ENCODE data around the gene PSRC1.

The PSRC1 gene

DNA sequence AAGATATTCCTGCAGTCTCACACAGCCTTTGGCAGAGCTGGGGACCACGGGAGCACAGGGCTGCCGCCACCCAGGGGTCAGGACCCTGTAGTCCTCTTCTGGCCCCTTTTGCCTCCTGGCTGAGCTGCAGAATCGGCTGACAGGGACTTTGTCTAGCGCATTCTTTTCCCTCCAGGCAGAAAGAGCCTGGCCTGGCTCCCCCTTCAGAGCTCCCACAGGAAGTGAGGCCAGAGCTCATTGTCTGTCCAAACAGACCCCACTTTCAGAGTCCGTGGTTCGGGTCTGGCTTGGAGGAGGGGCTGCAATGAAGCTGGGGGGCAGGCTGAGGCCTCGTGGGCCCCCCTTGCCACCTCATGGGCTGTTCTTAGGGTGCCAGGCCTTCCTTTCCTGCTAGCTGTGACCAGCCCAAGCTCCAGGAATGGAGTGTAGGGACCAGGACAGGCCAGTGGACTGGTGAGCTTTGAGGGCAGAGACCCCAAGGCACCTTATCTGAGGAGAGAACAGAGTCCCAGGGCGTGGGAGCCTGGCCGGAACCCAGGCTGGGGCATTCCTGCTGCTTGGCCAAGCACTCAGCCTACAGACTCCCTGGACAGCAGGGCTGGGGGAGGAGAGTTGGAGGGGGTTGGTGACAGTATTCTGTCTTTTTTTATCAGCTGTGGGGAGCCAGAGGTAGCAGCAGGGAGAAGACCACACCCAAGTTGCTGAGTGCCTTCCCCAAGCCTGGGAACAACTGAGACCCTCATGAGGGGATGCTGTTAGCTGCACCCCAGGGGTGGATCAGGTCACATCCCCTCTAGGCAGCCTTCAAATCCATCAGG, 28.9 kb downstream of the PSRC1 start:
- peak; percentile 30 to 33 for DNase-seq
- TF ChIP-seq POLR2A (IDR thresholded peaks at IDR 0.05; ENCODE audit: low read length) (no peak), GATA1 (IDR thresholded peaks at IDR 0.05; ENCODE audit: low read depth, low read length) (no peak)

DNA sequence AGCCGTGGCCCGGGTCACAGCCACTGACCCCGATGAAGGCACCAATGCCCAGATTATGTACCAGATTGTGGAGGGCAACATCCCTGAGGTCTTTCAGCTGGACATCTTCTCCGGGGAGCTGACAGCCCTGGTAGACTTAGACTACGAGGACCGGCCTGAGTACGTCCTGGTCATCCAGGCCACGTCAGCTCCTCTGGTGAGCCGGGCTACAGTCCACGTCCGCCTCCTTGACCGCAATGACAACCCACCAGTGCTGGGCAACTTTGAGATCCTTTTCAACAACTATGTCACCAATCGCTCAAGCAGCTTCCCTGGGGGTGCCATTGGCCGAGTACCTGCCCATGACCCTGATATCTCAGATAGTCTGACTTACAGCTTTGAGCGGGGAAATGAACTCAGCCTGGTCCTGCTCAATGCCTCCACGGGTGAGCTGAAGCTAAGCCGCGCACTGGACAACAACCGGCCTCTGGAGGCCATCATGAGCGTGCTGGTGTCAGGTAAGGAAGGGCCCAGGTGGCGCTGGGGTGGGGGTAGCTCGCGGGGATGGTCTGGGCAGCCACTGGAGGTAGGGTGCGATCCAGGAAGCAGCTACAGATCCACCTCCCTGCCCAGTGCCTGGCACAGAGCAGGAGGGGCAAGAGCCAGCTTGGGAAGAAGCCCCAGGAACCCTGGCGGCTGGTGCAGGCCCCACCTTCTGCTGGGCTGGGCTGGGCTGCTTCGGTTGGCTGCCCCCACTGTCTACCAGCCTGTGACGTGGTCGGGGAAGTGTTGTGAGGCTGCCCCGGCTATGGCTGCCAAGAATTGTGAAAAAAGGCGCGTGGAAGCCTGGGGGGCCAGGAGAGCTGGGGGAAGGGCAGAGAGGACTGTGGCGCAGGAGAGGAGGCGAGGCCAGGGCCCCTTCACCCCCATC, 29.8 kb downstream of the PSRC1 start:
- DNase-seq: peak; percentile 8 to 15
- TF ChIP-seq POLR2A (IDR thresholded peaks at IDR 0.05; ENCODE audit: low read length): no peak
- TF ChIP-seq GATA1 (IDR thresholded peaks at IDR 0.05; ENCODE audit: low read depth, low read length): no peak

DNA sequence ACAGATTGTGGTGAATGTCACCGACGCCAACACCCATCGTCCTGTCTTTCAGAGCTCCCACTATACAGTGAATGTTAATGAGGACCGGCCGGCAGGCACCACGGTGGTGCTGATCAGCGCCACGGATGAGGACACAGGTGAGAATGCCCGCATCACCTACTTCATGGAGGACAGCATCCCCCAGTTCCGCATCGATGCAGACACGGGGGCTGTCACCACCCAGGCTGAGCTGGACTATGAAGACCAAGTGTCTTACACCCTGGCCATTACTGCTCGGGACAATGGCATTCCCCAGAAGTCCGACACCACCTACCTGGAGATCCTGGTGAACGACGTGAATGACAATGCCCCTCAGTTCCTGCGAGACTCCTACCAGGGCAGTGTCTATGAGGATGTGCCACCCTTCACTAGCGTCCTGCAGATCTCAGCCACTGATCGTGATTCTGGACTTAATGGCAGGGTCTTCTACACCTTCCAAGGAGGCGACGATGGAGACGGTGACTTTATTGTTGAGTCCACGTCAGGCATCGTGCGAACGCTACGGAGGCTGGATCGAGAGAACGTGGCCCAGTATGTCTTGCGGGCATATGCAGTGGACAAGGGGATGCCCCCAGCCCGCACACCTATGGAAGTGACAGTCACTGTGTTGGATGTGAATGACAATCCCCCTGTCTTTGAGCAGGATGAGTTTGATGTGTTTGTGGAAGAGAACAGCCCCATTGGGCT, 30.6 kb downstream of the PSRC1 start:
- TF ChIP-seq POLR2A (IDR thresholded peaks at IDR 0.05; ENCODE audit: low read length) (no peak), GATA1 (IDR thresholded peaks at IDR 0.05; ENCODE audit: low read depth, low read length) (no peak)
- DNase-seq: no peak

DNA sequence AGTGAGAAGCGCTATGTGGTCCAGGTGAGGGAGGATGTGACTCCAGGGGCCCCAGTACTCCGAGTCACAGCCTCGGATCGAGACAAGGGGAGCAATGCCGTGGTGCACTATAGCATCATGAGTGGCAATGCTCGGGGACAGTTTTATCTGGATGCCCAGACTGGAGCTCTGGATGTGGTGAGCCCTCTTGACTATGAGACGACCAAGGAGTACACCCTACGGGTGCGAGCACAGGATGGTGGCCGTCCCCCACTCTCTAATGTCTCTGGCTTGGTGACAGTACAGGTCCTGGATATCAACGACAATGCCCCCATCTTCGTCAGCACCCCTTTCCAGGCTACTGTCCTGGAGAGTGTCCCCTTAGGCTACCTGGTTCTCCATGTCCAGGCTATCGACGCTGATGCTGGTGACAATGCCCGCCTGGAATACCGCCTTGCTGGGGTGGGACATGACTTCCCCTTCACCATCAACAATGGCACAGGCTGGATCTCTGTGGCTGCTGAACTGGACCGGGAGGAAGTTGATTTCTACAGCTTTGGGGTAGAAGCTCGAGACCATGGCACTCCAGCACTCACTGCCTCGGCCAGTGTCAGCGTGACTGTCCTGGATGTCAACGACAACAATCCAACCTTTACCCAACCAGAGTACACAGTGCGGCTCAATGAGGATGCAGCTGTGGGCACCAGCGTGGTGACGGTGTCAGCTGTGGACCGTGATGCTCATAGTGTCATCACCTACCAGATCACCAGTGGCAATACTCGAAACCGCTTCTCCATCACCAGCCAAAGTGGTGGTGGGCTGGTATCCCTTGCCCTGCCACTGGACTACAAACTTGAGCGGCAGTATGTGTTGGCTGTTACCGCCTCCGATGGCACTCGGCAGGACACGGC, 31.4 kb downstream of the PSRC1 start:
- no peak for DNase-seq

DNA sequence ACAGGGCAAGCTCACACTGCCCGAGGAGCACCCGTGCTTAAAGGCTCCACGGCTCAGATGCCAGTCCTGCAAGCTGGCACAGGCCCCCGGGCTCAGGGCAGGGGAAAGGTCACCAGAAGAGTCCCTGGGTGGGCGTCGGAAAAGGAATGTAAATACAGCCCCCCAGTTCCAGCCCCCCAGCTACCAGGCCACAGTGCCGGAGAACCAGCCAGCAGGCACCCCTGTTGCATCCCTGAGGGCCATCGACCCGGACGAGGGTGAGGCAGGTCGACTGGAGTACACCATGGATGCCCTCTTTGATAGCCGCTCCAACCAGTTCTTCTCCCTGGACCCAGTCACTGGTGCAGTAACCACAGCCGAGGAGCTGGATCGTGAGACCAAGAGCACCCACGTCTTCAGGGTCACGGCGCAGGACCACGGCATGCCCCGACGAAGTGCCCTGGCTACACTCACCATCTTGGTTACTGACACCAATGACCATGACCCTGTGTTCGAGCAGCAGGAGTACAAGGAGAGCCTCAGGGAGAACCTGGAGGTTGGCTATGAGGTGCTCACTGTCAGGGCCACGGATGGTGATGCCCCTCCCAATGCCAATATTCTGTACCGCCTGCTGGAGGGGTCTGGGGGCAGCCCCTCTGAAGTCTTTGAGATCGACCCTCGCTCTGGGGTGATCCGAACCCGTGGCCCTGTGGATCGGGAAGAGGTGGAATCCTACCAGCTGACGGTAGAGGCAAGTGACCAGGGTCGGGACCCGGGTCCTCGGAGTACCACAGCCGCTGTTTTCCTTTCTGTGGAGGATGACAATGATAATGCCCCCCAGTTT, 32.3 kb downstream of the PSRC1 start:
- TF ChIP-seq GATA1 (IDR thresholded peaks at IDR 0.05; ENCODE audit: low read depth, low read length): no peak
- no peak for TF ChIP-seq POLR2A (IDR thresholded peaks at IDR 0.05; ENCODE audit: low read length)
- no peak for DNase-seq

More for the DNA sequence above, 31.4 kb downstream of the PSRC1 start:
- TF ChIP-seq GATA1 (IDR thresholded peaks at IDR 0.05; ENCODE audit: low read depth, low read length) (no peak), POLR2A (IDR thresholded peaks at IDR 0.05; ENCODE audit: low read length) (no peak)

DNA sequence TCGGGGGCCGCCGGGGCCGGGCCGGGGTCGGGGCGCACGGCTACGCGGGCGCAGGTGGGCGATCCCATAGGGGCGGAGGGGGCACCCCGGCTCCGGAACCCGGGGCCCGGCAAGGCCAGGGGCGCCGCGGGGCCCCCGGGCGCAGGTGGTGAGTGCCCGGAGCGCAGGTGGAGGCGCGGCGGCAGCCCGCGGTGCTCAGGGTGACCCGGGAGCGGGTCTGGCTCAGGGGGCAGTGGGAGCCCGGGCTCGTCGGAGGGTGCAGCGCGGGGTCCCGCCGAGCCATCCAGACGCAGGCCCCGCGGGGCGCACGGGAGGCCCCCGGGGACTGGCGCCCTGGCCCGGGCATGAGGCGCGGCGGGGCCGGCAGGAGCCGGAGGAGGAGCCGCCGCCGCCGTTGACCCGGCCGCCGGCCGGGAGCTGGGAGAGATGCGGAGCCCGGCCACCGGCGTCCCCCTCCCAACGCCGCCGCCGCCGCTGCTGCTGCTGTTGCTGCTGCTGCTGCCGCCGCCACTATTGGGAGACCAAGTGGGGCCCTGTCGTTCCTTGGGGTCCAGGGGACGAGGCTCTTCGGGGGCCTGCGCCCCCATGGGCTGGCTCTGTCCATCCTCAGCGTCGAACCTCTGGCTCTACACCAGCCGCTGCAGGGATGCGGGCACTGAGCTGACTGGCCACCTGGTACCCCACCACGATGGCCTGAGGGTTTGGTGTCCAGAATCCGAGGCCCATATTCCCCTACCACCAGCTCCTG, 33.1 kb downstream of the PSRC1 start:
- peak in 1 of 2 experiments; percentile 38 for DNase-seq
- TF ChIP-seq GATA1 (IDR thresholded peaks at IDR 0.05; ENCODE audit: low read depth, low read length): no peak
- no peak for TF ChIP-seq POLR2A (IDR thresholded peaks at IDR 0.05; ENCODE audit: low read length)

DNA sequence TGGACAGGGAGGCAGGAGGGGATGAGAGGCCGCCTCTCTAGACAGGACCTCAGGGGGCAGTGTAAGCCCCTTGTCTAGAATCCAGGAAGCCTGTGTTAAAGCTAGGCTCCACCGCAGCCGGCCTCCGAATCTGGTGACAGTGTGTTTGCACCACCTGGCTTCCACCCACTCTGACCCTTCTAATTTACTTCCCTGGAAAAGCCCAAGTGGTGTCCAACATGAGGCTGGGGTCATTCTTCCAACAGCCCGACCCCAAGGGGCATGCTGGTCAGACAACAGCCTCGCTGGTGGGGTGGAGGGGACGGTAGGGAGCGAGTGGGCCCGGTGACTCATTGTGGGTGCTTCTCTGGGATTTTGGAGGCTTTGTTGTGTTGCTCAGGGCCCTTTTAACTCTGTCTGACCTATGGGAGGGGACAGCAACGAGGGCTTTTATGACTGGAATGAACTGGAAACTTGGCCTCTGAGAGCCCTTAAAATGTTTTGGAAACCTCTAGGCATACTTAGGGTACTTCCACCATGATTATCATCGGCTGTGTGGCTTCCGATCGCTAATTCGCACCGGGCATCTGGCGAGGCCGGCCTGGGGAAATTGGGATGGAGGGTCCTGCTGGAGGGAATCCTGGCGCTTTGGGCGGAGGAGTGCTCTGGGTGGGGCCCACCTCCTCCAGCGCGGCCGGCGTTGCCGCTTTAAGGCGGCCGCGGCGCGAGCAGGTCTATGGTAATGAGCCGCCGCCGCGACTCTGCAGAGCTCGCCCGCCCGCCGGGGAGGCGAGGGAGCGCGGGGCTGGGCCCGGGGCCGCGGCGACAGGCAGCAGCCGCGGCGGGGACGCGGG, 33.9 kb downstream of the PSRC1 start, which contains the start of gene CELSR2:
CELSR2 (plus strand) TSS at position 743 of the 833 bp plus-strand sequence. CDS start 541 bp downstream, outside the sequence.
- DNase-seq: peak; percentile 82 to 88
- TF ChIP-seq GATA1 (IDR thresholded peaks at IDR 0.05; ENCODE audit: low read depth, low read length) (no peak), POLR2A (IDR thresholded peaks at IDR 0.05; ENCODE audit: low read length) (no peak)

DNA sequence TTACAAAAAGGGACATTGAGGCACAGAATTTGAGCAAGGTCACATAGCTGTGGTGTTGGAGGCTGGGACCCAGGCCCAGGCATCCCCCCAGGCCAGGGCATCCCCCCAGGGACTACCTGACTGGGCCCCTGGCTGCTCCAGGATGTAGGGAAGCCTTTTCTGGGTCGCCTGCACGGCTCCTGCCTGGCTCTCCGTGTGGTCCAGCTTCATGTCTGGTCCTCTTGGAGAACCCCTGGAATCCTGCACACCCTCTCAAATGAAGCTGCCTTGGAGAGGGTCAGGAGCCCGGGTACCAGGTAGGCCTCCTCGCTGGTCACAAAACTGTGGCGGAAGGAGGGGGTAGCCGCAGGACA, 34.5 kb downstream of the PSRC1 start:
- TF ChIP-seq POLR2A (IDR thresholded peaks at IDR 0.05; ENCODE audit: low read length) (no peak), GATA1 (IDR thresholded peaks at IDR 0.05; ENCODE audit: low read depth, low read length) (no peak)
- DNase-seq: no peak

DNA sequence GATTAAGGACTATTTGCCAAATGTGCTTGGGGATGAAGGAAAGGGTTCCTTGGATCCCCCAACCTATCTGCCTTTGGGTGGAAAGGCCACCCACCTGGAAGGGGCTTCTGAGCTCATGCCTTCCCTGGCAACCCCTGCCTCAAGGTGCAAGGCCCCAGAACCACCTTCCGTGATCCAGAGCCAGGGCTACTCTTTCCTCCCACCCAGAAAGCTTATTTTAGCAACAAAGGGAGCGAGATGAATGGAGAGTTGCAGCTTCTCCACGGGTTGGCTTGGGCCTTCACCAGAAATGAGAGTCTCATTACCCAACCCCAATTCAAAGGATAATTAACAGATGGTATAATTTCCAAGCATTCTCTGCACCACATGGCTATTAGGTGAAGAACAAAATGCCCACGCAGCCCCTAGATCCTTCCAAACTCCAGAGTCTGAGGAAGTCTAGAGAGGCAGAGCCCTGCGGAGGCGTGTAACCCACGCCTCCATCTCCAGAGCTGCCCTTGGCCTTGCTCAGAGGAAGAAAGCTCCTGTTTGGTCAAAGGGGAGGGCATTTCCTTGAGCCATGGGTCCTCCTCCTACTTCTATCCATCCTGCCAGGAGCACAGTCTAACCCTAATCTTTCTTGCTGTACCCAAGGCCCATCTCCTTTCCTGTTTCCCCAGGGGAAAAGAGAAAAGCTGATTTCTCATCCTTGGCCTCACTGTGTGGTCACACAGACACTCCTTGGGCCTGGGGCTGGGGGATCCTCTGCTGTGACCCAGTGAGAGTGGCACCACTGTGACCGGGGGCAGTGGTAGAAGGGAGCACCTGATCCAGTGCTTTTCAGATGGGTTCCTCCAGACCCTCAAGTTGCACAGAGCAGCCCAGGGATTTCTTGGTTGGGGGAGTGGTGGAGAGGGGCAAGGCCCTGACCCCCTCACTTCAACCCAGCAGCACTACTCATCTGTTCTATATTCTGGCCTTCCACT, 35.3 kb downstream of the PSRC1 start:
- DNase-seq: no peak
- no peak for TF ChIP-seq GATA1 (IDR thresholded peaks at IDR 0.05; ENCODE audit: low read depth, low read length)
- TF ChIP-seq POLR2A (IDR thresholded peaks at IDR 0.05; ENCODE audit: low read length): no peak

DNA sequence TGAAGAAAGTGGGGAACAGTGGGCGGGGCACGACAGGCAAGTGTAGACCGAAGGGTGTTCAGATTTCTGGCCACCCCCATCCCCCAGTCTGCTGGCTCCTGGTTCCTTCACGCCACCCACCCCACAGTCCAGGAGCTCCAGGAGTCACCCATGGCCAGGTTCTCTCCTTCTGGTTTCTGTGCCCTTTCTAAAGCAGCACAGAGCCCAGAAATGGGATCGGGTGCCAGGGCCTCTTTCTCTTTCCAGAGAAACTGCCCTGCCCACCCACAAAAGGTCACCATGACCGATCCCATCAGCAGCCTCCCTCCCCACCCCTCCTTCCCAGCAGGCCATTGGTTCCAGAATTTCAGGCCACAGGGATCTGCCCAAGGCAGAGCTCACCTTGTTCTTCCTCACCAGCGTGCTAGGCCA, 36.8 kb downstream of the PSRC1 start:
- no peak for TF ChIP-seq POLR2A (IDR thresholded peaks at IDR 0.05; ENCODE audit: low read length)
- no peak for TF ChIP-seq GATA1 (IDR thresholded peaks at IDR 0.05; ENCODE audit: low read depth, low read length)
- DNase-seq: no peak
